GM15510 (cell line): ENCODE measurements around the gene TEX44.

Source experiments
- POLR2A ChIP-seq: IDR thresholded peaks from 3 replicates; pipeline ENCODE4 v1.6.1; 2011; ENCODE audit warnings: borderline replicate concordance; ENCODE audit not compliant: insufficient read length; ENCODE audit errors: extremely low read depth

TEX44 gene

GRCh38 chr2:231633241-231633976, 40.7 kb downstream of the TEX44 start:
- no peak for TF ChIP-seq POLR2A

- TF ChIP-seq POLR2A: no peak
Measured at GRCh38 chr2:231634412-231634811, 41.7 kb downstream of the TEX44 start.

- TF ChIP-seq POLR2A: no peak
Measured at GRCh38 chr2:231634951-231635875, 42.5 kb downstream of the TEX44 start.

- TF ChIP-seq POLR2A: no peak
Measured at GRCh38 chr2:231640241-231640640, 47.6 kb downstream of the TEX44 start.

GRCh38 chr2:231640641-231641111, 48.0 kb downstream of the TEX44 start:
- TF ChIP-seq POLR2A: no peak

- no peak for TF ChIP-seq POLR2A
Measured at GRCh38 chr2:231642631-231643494, 50.2 kb downstream of the TEX44 start.

- TF ChIP-seq POLR2A: no peak
Measured at GRCh38 chr2:231643495-231643888, 50.8 kb downstream of the TEX44 start.
